K562 treated with DMSO at 1 percent for 24 hours (cell line): ENCODE data around the gene FAM110C. TPM values are rescaled to one million over a fixed set of nuclear protein-coding genes. Genes with fewer than 3 reads are reported as not detected.

Source experiments
- total RNA-seq: library from RNA; unstranded; fragments of 300-600 nt; gene quantifications from 2 replicates; pipeline ENCODE4 v1.2.3, GENCODE V29; 2022; ENCODE audit warnings: low read depth; ENCODE audit not compliant: insufficient read depth

The FAM110C gene
- not detected in 2 replicates for total RNA-seq

GRCh38 chr2:46471-47345 is at the start of gene FAM110C:
Gene FAM110C (minus strand): TSS chr2:46505. CDS start chr2:46385, 120 bp downstream.

Other genes with a start within 250 kb of the FAM110C start
- 1.3 and 1.7 TPM in 2 replicates for gene SH3YL1, start 217.5 kb upstream of the FAM110C start, total RNA-seq
- gene ACP1, start 218.4 kb upstream of the FAM110C start, total RNA-seq: 68.3 and 81.9 TPM in 2 replicates
- gene ALKAL2, start 241.6 kb upstream of the FAM110C start, total RNA-seq: not detected in 2 replicates